Measurements from ENCODE around the gene ANTXR1.
A peak's percentile ranks its signal among the peaks of the same experiment; 100 is the strongest.

Gene ANTXR1

DNA sequence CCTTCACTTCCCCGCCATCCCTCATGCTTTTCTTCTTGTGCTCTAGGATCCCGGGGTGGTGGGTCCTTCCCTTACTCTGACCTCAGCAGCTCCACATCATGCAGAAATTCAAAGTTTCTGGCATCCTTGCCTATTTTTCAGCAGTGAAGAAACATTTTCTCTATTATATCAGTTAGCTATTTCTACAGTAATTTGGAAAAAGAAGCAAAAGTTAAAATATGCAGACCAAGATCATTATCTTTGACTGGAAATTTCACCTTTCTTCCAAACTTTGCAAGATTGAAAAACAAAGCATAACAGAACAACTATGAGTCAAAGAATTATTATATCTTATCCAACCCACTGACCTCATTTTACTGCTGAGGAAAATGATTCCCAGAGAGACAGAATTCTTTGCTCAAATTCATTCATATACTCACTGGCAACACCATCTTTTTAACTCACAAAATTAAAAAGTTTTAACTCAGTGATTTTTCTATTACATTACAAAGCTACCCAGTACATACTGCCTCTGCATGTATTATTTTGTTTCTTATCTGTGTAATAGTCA is 40.5 kb downstream of the ANTXR1 start:
- no peak for TF ChIP-seq CTCF (IDR thresholded peaks at IDR 0.05; ENCODE audit: extremely low read depth, insufficient read depth, missing control alignments)
- in situ Hi-C loops (cut with MboI; ENCODE audit: low pct_unique_long_range_greater_than_20kb, low sequenced_read_pairs, unreplicated experiment): no loop called here
- DNase-seq (ENCODE audit: low spot score): no peak

DNA sequence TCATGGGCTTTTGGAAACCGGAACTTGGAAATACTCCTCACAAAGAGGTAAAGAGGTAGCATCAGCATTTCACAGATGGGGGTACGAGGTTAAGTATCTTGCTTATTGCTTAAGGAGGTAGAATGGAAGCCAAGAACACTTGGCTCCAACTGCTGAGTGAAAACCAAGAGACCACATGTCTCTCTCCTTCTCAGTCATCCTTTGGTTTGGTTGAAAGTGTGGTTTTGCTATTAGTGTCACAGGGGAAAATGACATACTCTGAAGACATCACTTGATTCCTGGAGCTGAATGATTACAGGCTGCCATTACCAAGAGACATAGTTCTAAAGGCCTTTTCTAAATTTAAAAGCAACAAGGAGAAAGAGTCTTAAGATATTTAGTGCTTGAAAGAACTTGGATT is 41.5 kb downstream of the ANTXR1 start:
- peak; percentile 36 for DNase-seq (ENCODE audit: low spot score)
- in situ Hi-C loops (cut with MboI; ENCODE audit: low pct_unique_long_range_greater_than_20kb, low sequenced_read_pairs, unreplicated experiment): no loop called here
- TF ChIP-seq CTCF (IDR thresholded peaks at IDR 0.05; ENCODE audit: extremely low read depth, insufficient read depth, missing control alignments): no peak

DNA sequence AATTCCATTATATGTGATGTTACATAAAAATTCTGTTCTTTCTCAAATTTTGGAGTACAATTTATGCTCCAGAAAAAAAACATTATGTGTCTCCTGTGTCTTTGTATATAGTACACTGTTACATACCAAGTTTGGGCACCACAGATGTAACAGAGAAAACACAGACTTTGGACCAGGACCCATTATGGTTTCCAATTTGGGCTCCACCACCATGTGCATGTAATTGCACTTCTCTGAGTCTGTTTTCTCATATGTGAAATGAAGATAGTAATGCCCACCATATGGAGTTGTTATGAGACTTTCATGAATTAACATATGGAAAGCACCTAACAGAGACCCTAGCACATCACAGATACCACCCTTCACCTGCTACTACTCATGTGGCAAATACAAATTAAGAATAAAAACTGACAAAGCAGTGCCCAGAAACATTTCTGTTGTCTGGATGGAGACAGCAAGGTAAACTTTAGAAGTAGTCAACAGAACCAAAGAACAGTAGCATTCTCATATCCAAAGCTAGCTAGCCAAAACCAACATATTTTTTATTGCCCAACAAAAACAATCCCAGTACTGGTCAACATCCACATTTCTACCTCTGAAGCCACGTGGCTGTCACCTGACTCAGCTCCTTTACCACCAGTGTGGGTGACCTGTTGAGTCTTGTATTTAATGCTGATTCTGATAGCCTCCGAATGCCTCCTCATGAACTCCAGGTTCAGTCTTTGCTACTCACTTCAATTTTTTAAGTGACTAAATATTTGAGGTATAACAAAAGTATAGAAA is 42.9 kb downstream of the ANTXR1 start:
- DNase-seq (ENCODE audit: low spot score): no peak
- in situ Hi-C loops (cut with MboI; ENCODE audit: low pct_unique_long_range_greater_than_20kb, low sequenced_read_pairs, unreplicated experiment): no loop called here
- no peak for TF ChIP-seq CTCF (IDR thresholded peaks at IDR 0.05; ENCODE audit: extremely low read depth, insufficient read depth, missing control alignments)

DNA sequence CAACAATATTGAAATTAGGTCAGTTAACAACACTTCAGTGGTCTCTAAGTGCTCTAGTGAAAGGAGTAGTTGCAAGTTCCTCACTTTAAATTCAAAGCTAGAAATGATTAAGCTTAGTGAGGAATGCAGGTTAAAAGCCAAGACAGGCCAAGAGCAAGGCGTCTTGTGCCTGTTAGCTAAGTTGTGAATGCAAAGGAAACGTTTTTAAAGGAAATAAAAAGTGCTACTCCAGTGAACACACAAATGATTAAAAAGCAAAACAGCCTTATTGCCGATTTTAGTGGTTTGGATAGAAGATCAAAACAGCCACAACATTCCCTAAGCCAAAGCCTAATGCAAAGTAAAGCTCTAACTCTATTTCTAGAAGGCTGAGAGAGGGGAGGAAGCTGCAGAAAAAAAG is 44.7 kb downstream of the ANTXR1 start:
- in situ Hi-C loops (cut with MboI; ENCODE audit: low pct_unique_long_range_greater_than_20kb, low sequenced_read_pairs, unreplicated experiment): no loop called here
- no peak for TF ChIP-seq CTCF (IDR thresholded peaks at IDR 0.05; ENCODE audit: extremely low read depth, insufficient read depth, missing control alignments)
- DNase-seq (ENCODE audit: low spot score): no peak

GRCh38 chr2:69059731-69060290 is 46.8 kb downstream of the ANTXR1 start:
- TF ChIP-seq CTCF (IDR thresholded peaks at IDR 0.05; ENCODE audit: extremely low read depth, insufficient read depth, missing control alignments): no peak
- DNase-seq (ENCODE audit: low spot score): no peak
- in situ Hi-C loops (cut with MboI; ENCODE audit: low pct_unique_long_range_greater_than_20kb, low sequenced_read_pairs, unreplicated experiment): no loop called here

GRCh38 chr2:69060938-69061501 is 48.0 kb downstream of the ANTXR1 start:
- DNase-seq (ENCODE audit: low spot score): no peak

More at GRCh38 chr2:69060938-69061501, 48.0 kb downstream of the ANTXR1 start:
- TF ChIP-seq CTCF (IDR thresholded peaks at IDR 0.05; ENCODE audit: extremely low read depth, insufficient read depth, missing control alignments): no peak
- in situ Hi-C loops (cut with MboI; ENCODE audit: low pct_unique_long_range_greater_than_20kb, low sequenced_read_pairs, unreplicated experiment): no loop called here

Data from GM13977 (cell line).